GM19455 (cell line): ENCODE results near the gene SPARCL1.
A peak's percentile ranks its signal among the peaks of the same experiment; 100 is the strongest.
"Not testable (repeated sequence)": the region's sequence is repeated elsewhere in the genome, so short reads cannot be mapped to it uniquely, and the experiment has no call there.

Source experiments
- ATAC-seq: cut with Tn5 transposase; IDR thresholded peaks from one replicate; pipeline ENCODE4 v1.9.1; 2021; ENCODE audit not compliant: unreplicated experiment

The SPARCL1 gene

GRCh38 chr4:87529187-87529586, at the start of gene SPARCL1:
SPARCL1 (minus strand) TSS chr4:87529376; CDS start chr4:87499574, 29,802 bp downstream.
- ATAC-seq: no peak

- ATAC-seq: no peak
These were observed 46.8 kb upstream of the SPARCL1 start for GRCh38 chr4:87575983-87576382.

- ATAC-seq: no peak
These were observed 46.2 kb upstream of the SPARCL1 start for GRCh38 chr4:87575408-87575807.

GRCh38 chr4:87574996-87575395, 45.8 kb upstream of the SPARCL1 start:
- ATAC-seq: no peak

GRCh38 chr4:87574376-87574775, 45.2 kb upstream of the SPARCL1 start:
- ATAC-seq: not testable (repeated sequence)

GRCh38 chr4:87570290-87570805, 41.2 kb upstream of the SPARCL1 start:
- ATAC-seq: no peak

GRCh38 chr4:87567191-87567590, 38.0 kb upstream of the SPARCL1 start:
- no peak for ATAC-seq

- no peak for ATAC-seq
These were observed 37.1 kb upstream of the SPARCL1 start for GRCh38 chr4:87566276-87566675.

- no peak for ATAC-seq
These were observed 36.6 kb upstream of the SPARCL1 start for GRCh38 chr4:87565746-87566145.

GRCh38 chr4:87560802-87561201, 31.6 kb upstream of the SPARCL1 start:
- no peak for ATAC-seq

GRCh38 chr4:87559090-87559837, 30.1 kb upstream of the SPARCL1 start:
- ATAC-seq: peak; percentile 100

- ATAC-seq: no peak
These were observed 28.2 kb upstream of the SPARCL1 start for GRCh38 chr4:87557348-87557747.

GRCh38 chr4:87555773-87556619, 26.8 kb upstream of the SPARCL1 start:
- no peak for ATAC-seq

GRCh38 chr4:87553182-87553581, 24.0 kb upstream of the SPARCL1 start:
- ATAC-seq: no peak

- ATAC-seq: no peak
These were observed 22.2 kb upstream of the SPARCL1 start for GRCh38 chr4:87551361-87551760.

GRCh38 chr4:87547016-87547708, 18.0 kb upstream of the SPARCL1 start:
- no peak for ATAC-seq

- no peak for ATAC-seq
These were observed 15.9 kb upstream of the SPARCL1 start for GRCh38 chr4:87545052-87545451.

- ATAC-seq: no peak
These were observed 14.8 kb upstream of the SPARCL1 start for GRCh38 chr4:87543835-87544461.

GRCh38 chr4:87542734-87543312, 13.6 kb upstream of the SPARCL1 start:
- no peak for ATAC-seq

GRCh38 chr4:87541956-87542709, 13.0 kb upstream of the SPARCL1 start:
- ATAC-seq: no peak
